Smooth muscle cell (in vitro differentiated cells): ENCODE measurements around the gene RBBP8NL. TPM values are rescaled to one million over a fixed set of nuclear protein-coding genes. Genes with fewer than 3 reads are reported as not detected.

Experiments
- DNase-seq: peaks from one replicate; lab custom pipeline; 2025; ENCODE audit not compliant: unreplicated experiment; lab: John Stamatoyannopoulos, UW
- H2AFZ ChIP-seq: fragments of 200-600 bp; sonication (generic); 2 replicates; pipeline ENCODE4 v1.6.0; 2016; ENCODE audit warnings: antibody characterized with exemption, low read depth, mild to moderate bottlenecking
- H3F3A ChIP-seq: fragments of 200-600 bp; sonication (generic); 2 replicates; pipeline ENCODE4 v1.6.0; 2017; ENCODE audit warnings: antibody characterized with exemption, low read depth
- H3K27ac ChIP-seq: fragments of 200-600 bp; sonication (generic); 2 replicates; pipeline ENCODE4 v1.5.1; 2016; ENCODE audit warnings: low read depth, mild to moderate bottlenecking
- H3K27me3 ChIP-seq: fragments of 200-600 bp; sonication (generic); 2 replicates; pipeline ENCODE4 v1.6.1; 2016; ENCODE audit warnings: low read depth, mild to moderate bottlenecking
- H3K36me3 ChIP-seq: fragments of 200-600 bp; sonication (generic); 2 replicates; pipeline ENCODE4 v1.5.1; 2016; ENCODE audit warnings: low read depth
- H3K4me1 ChIP-seq: fragments of 200-600 bp; sonication (generic); 2 replicates; pipeline ENCODE4 v1.5.1; 2016; ENCODE audit warnings: low read depth
- H3K4me2 ChIP-seq: fragments of 200-600 bp; sonication (generic); 2 replicates; pipeline ENCODE4 v1.6.0; 2016; ENCODE audit warnings: mild to moderate bottlenecking
- H3K4me3 ChIP-seq: fragments of 200-600 bp; sonication (generic); 2 replicates; pipeline ENCODE4 v1.5.1; 2016; ENCODE audit warnings: mild to moderate bottlenecking
- H3K79me2 ChIP-seq: fragments of 200-600 bp; sonication (generic); 2 replicates; pipeline ENCODE4 v1.6.0; 2016; ENCODE audit warnings: low read depth, mild to moderate bottlenecking
- H3K9ac ChIP-seq: fragments of 200-600 bp; sonication (generic); 2 replicates; pipeline ENCODE4 v1.6.0; 2016; ENCODE audit warnings: low read depth
- H3K9me3 ChIP-seq: fragments of 200-600 bp; sonication (generic); replicated peaks from 2 replicates; pipeline ENCODE4 v1.5.1; 2016; ENCODE audit warnings: low read depth
- H4K20me1 ChIP-seq: fragments of 200-600 bp; sonication (generic); 2 replicates; pipeline ENCODE4 v1.6.0; 2016; ENCODE audit warnings: low read depth
- CTCF ChIP-seq: fragments of 200-600 bp; sonication (generic); IDR thresholded peaks from 2 replicates; pipeline ENCODE4 v1.5.1; 2017; ENCODE audit warnings: borderline replicate concordance, mild to moderate bottlenecking, antibody characterized with exemption; ENCODE audit not compliant: insufficient read depth, poor library complexity, severe bottlenecking
- WGBS: methylation state at CpG from one replicate; pipeline ENCODE4 v1.1.7; 2016; ENCODE audit warnings: low lambda C conversion rate; 5-methylcytosine and 5-hydroxymethylcytosine counted together
- polyA plus RNA-seq: library from polyadenylated mRNA; unstranded; fragments of >200 nt; fragmentation: Nextera tagmentation; extraction: Ambion mirVana; gene quantifications from 2 replicates; pipeline ENCODE4 v1.2.1, GENCODE V29; 2016
- total RNA-seq: library from RNA; depleted of rRNA; stranded (reverse); fragments of >200 nt; gene quantifications from 2 replicates; pipeline ENCODE4 v1.2.3, GENCODE V29; 2014

Gene RBBP8NL
- total and polyA plus RNA-seq, 2 experiments from 2014 or later, result 0.40 TPM; not detected in 1

- Histone ChIP-seq H3K9me3 (no peaks in the 10 kb centered on the region), H3K9ac (no peak overlapping the region), H3K4me1 (peaks cover 52% of the 10 kb centered on the region), H3K27me3 (no peaks in the 10 kb centered on the region), H3K27ac (no peak overlapping the region), H3K79me2 (no peaks in the 10 kb centered on the region), H3K4me3 (no peak overlapping the region), H4K20me1 (peaks cover 19% of the 10 kb centered on the region), H2AFZ (no peak overlapping the region), H3K36me3 (no peaks in the 10 kb centered on the region), H3K4me2 (peak overlapping the region; percentile 99), H3F3A (no peaks in the 10 kb centered on the region)
- peak; percentile 20 for DNase-seq
- 42% methylated on average over 19 of the region's 19 CpGs for WGBS
- TF ChIP-seq CTCF, result no peak
Measured at GRCh38 chr20:62370115-62370806, 57.1 kb downstream of the RBBP8NL start.

- peaks cover 24% of the 10 kb centered on the region for H4K20me1 ChIP-seq
- no peaks in the 10 kb centered on the region for H3F3A ChIP-seq
- no peak for DNase-seq
- peak overlapping the region; percentile 99 for H3K4me2 ChIP-seq
- no peak overlapping the region for H3K4me3 ChIP-seq
- no peak overlapping the region for H3K27ac ChIP-seq
- H3K9ac ChIP-seq, result no peak overlapping the region
- H3K79me2 ChIP-seq, result no peaks in the 10 kb centered on the region
- no peak overlapping the region for H2AFZ ChIP-seq
- no peaks in the 10 kb centered on the region for H3K27me3 ChIP-seq
- H3K4me1 ChIP-seq, result peaks cover 52% of the 10 kb centered on the region
- no peaks in the 10 kb centered on the region for H3K36me3 ChIP-seq
- TF ChIP-seq CTCF, result no peak
- H3K9me3 ChIP-seq, result no peaks in the 10 kb centered on the region
- 75% methylated on average over 4 of the region's 4 CpGs for whole genome bisulfite sequencing
Measured at GRCh38 chr20:62369815-62370114, 57.6 kb downstream of the RBBP8NL start.

- Histone ChIP-seq H3K27me3 (no peaks in the 10 kb centered on the region), H2AFZ (no peak overlapping the region), H3K9me3 (no peaks in the 10 kb centered on the region), H3K9ac (no peak overlapping the region), H3K36me3 (no peaks in the 10 kb centered on the region), H3K4me1 (peaks cover 57% of the 10 kb centered on the region), H3K4me2 (peak overlapping the region; percentile 99), H3K4me3 (peak overlapping the region; percentile 82), H3K79me2 (peaks cover 4% of the 10 kb centered on the region), H3F3A (no peaks in the 10 kb centered on the region), H4K20me1 (peaks cover 28% of the 10 kb centered on the region), H3K27ac (no peak overlapping the region)
- DNase-seq, result no peak
- TF ChIP-seq CTCF, result peak; percentile 51
- 22% methylated on average over 27 of the region's 28 CpGs for WGBS
Measured at GRCh38 chr20:62368976-62369814, 58.1 kb downstream of the RBBP8NL start.
